HepG2 (cell line): Measurements from ENCODE around the gene IGLON5. TPM values are rescaled to one million over a fixed set of nuclear protein-coding genes. Genes with fewer than 3 reads are reported as not detected.

Source experiments
- GFI1 ChIP-seq: sonication (generic); formaldehyde crosslinking; IDR thresholded peaks from 2 replicates; pipeline ENCODE4 v1.5.0; 2020; ENCODE audit warnings: missing genetic modification reagents, mild to moderate bottlenecking, borderline replicate concordance
- NFKB2 ChIP-seq: sonication (generic); formaldehyde crosslinking; IDR thresholded peaks from 2 replicates; pipeline ENCODE4 v1.4.0; 2020; ENCODE audit warnings: missing genetic modification reagents, borderline replicate concordance
- POLR2A ChIP-seq, 2 experiments: IDR thresholded peaks; 2 replicates each; pipeline ENCODE4 v1.6.1; 2011; ENCODE audit warnings: low read depth in 2 of 2, low read length in 2 of 2, mild to moderate bottlenecking in 1 of 2, moderate library complexity in 1 of 2; ENCODE audit not compliant: insufficient read depth in 1 of 2
- RORA ChIP-seq: sonication (generic); formaldehyde crosslinking; IDR thresholded peaks from 2 replicates; pipeline ENCODE4 v1.5.0; 2020; ENCODE audit warnings: mild to moderate bottlenecking, missing genetic modification reagents, moderate library complexity
- XRCC5 ChIP-seq: fragments of 200-400 bp; formaldehyde crosslinking; optimal IDR thresholded peaks from 2 replicates; pipeline ENCODE3; 2017; ENCODE audit warnings: mild to moderate bottlenecking, low read length
- ZBED4 ChIP-seq: sonication (generic); formaldehyde crosslinking; IDR thresholded peaks from 2 replicates; pipeline ENCODE4 v1.4.0; 2020; ENCODE audit warnings: missing genetic modification reagents, borderline replicate concordance
- ZBTB49 ChIP-seq: sonication (generic); formaldehyde crosslinking; IDR thresholded peaks from 2 replicates; pipeline ENCODE4 v1.4.0; 2020; ENCODE audit warnings: missing genetic modification reagents, borderline replicate concordance
- ZIK1 ChIP-seq: sonication (generic); formaldehyde crosslinking; IDR thresholded peaks from 2 replicates; pipeline ENCODE4 v1.5.0; 2020; ENCODE audit warnings: mild to moderate bottlenecking, low read depth, missing genetic modification reagents, borderline replicate concordance
- ZNF121 ChIP-seq: sonication (generic); formaldehyde crosslinking; IDR thresholded peaks from 2 replicates; pipeline ENCODE4 v1.5.0; 2020; ENCODE audit warnings: mild to moderate bottlenecking, missing genetic modification reagents
- ZNF773 ChIP-seq: sonication (generic); formaldehyde crosslinking; IDR thresholded peaks from 2 replicates; pipeline ENCODE4 v1.4.0; 2020; ENCODE audit warnings: missing genetic modification reagents, borderline replicate concordance
- ZSCAN31 ChIP-seq: sonication (generic); formaldehyde crosslinking; IDR thresholded peaks from 2 replicates; pipeline ENCODE4 v1.5.0; 2020; ENCODE audit warnings: low read depth, mild to moderate bottlenecking, missing genetic modification reagents
- ZSCAN5A ChIP-seq: sonication (generic); formaldehyde crosslinking; IDR thresholded peaks from 2 replicates; pipeline ENCODE4 v1.8.0; 2022; ENCODE audit warnings: mild to moderate bottlenecking, missing genetic modification reagents, borderline replicate concordance
- polyA plus RNA-seq, 8 experiments: library from polyadenylated mRNA; depleted of rRNA in 3 of 8; stranded (reverse) in 7 of 8; unstranded in 1 of 8; fragments of >200 nt; fragmentation: Illumina TruSeq in 4 of 8; extraction: Trizol in 4 of 8; gene quantifications; 2 replicates each; pipeline versions ENCODE4 v1.2.1 to v1.2.3, GENCODE V29; 2011 to 2016; ENCODE audit warnings: low read depth in 4 of 8, missing spikeins in 1 of 8, mixed read lengths in 1 of 8; ENCODE audit not compliant: insufficient read depth in 1 of 8
- total RNA-seq, 5 experiments: library from RNA; depleted of rRNA; stranded (reverse); fragments of >200 nt; fragmentation: Illumina TruSeq; extraction: Trizol; gene quantifications; 2 replicates each; pipeline ENCODE4 v1.2.3, GENCODE V29; 2016; ENCODE audit warnings: low read depth in 1 of 5
- TF ChIP-seq, protein P1 (sequence below): sonication (generic); formaldehyde crosslinking; IDR thresholded peaks from 2 replicates; pipeline ENCODE4 v1.4.0; 2020; ENCODE audit warnings: mild to moderate bottlenecking, low read depth, missing genetic modification reagents
- TF ChIP-seq, protein P2 (sequence below): IDR thresholded peaks from 2 replicates; pipeline ENCODE4 v1.6.1; 2016; ENCODE audit warnings: low read depth, missing genetic modification reagents, missing compliant biosample characterization

Gene IGLON5
- total and polyA plus RNA-seq, 2 of the 13 experiments (the other 11 are each of a cell fraction or from before 2014, with no cell fraction given): 0.04 to 5.7 TPM

DNA sequence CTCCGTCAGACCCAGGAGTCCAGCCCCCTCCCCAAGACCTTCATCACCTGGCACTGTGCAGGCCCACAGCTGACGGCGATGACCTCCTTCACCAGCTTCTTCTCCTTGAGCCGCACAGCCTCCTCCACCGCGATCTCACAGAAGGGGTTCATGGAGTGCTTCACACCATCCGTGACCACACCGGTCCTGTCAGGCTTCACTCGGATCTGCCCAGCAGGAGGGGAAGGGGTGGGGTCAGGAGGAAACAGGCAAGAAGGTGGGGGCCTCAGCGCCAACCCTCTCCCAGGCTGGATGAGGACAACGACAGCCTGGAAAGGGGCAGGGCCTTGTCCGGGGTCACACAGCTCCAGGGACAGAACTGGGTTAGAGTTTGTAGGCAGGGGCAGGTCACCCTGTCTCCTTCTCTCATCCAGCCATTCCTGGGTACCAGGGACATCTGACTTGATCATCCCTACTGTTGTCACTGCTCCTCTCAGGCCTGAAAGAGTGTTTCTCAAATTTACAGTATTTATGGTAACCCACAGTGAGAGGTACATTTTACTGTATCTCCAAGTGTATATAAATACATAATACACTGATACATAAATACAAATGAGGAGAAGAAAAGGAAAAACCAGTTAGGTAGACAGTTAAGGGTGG is 42.8 kb downstream of the IGLON5 start (continued):
- TF ChIP-seq ZBED4: no peak
- TF ChIP-seq ZBTB49 (CRISPR knock-in tag): no peak
- TF ChIP-seq ZNF121: no peak
- TF ChIP-seq XRCC5: peak; percentile 53
- TF ChIP-seq, protein P1, sequence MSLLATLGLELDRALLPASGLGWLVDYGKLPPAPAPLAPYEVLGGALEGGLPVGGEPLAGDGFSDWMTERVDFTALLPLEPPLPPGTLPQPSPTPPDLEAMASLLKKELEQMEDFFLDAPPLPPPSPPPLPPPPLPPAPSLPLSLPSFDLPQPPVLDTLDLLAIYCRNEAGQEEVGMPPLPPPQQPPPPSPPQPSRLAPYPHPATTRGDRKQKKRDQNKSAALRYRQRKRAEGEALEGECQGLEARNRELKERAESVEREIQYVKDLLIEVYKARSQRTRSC (CRISPR knock-in tag): no peak
- peak; percentile 37; the same call in 1 of the 2 replicates for TF ChIP-seq ZSCAN5A (CRISPR knock-in tag)
- TF ChIP-seq ZIK1 (CRISPR knock-in tag): no peak
- TF ChIP-seq RORA (CRISPR knock-in tag): no peak
- no peak for TF ChIP-seq ZSCAN31
- TF ChIP-seq, protein P2, sequence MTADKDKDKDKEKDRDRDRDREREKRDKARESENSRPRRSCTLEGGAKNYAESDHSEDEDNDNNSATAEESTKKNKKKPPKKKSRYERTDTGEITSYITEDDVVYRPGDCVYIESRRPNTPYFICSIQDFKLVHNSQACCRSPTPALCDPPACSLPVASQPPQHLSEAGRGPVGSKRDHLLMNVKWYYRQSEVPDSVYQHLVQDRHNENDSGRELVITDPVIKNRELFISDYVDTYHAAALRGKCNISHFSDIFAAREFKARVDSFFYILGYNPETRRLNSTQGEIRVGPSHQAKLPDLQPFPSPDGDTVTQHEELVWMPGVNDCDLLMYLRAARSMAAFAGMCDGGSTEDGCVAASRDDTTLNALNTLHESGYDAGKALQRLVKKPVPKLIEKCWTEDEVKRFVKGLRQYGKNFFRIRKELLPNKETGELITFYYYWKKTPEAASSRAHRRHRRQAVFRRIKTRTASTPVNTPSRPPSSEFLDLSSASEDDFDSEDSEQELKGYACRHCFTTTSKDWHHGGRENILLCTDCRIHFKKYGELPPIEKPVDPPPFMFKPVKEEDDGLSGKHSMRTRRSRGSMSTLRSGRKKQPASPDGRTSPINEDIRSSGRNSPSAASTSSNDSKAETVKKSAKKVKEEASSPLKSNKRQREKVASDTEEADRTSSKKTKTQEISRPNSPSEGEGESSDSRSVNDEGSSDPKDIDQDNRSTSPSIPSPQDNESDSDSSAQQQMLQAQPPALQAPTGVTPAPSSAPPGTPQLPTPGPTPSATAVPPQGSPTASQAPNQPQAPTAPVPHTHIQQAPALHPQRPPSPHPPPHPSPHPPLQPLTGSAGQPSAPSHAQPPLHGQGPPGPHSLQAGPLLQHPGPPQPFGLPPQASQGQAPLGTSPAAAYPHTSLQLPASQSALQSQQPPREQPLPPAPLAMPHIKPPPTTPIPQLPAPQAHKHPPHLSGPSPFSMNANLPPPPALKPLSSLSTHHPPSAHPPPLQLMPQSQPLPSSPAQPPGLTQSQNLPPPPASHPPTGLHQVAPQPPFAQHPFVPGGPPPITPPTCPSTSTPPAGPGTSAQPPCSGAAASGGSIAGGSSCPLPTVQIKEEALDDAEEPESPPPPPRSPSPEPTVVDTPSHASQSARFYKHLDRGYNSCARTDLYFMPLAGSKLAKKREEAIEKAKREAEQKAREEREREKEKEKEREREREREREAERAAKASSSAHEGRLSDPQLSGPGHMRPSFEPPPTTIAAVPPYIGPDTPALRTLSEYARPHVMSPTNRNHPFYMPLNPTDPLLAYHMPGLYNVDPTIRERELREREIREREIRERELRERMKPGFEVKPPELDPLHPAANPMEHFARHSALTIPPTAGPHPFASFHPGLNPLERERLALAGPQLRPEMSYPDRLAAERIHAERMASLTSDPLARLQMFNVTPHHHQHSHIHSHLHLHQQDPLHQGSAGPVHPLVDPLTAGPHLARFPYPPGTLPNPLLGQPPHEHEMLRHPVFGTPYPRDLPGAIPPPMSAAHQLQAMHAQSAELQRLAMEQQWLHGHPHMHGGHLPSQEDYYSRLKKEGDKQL (CRISPR knock-in tag): 0 out of 2 replicates have a peak, but pooled peaks have one; percentile 30
- TF ChIP-seq POLR2A (IDR thresholded peaks at IDR 0.05; ENCODE audit: insufficient read depth in 1 of 2, low read depth in 2 of 2, low read length in 2 of 2): peak; percentile 70 to 86; a peak in 3 of 4 replicates
- no peak for TF ChIP-seq GFI1 (CRISPR knock-in tag)
- peak; percentile 64 for TF ChIP-seq NFKB2 (CRISPR knock-in tag)
- TF ChIP-seq ZNF773: no peak
